Liver (tissue), 9 donors: ENCODE results near the gene SHQ1. TPM values are rescaled to one million over a fixed set of nuclear protein-coding genes. Genes with fewer than 3 reads are reported as not detected.

Experiments used
- DNase-seq: peaks from one replicate; pipeline ENCODE4 v3.0.0-alpha.2; 2017; ENCODE audit warnings: low spot score
- H3K27ac ChIP-seq, 2 donors: one replicate each; pipeline ENCODE4 v1.7.0; 2013; ENCODE audit warnings: inconsistent platforms in 2 of 2, low read length in 2 of 2, control low read depth in 1 of 2, low read depth in 1 of 2, mild to moderate bottlenecking in 1 of 2
- H3K27me3 ChIP-seq, 4 donors: one replicate each; pipeline versions ENCODE4 v1.6.1 to v1.7.0; 2013; ENCODE audit warnings: low read length in 3 of 4, inconsistent platforms in 1 of 4, mild to moderate bottlenecking in 1 of 4, moderate library complexity in 1 of 4; ENCODE audit not compliant: control insufficient read depth in 4 of 4, insufficient read depth in 4 of 4
- H3K36me3 ChIP-seq, 4 donors: one replicate each; pipeline versions ENCODE4 v1.6.1 to v1.7.0; 2013; ENCODE audit warnings: low read length in 3 of 4, mild to moderate bottlenecking in 3 of 4, low read depth in 1 of 4, moderate library complexity in 1 of 4; ENCODE audit not compliant: control insufficient read depth in 4 of 4, insufficient read depth in 3 of 4
- H3K4me1 ChIP-seq, 4 donors: one replicate each; pipeline versions ENCODE4 v1.6.1 to v1.7.0; 2013; ENCODE audit warnings: low read length in 3 of 4, mild to moderate bottlenecking in 3 of 4, moderate library complexity in 1 of 4; ENCODE audit not compliant: control insufficient read depth in 4 of 4, insufficient read depth in 4 of 4
- H3K4me3 ChIP-seq, 3 donors: one replicate each; pipeline versions ENCODE4 v1.6.1 to v1.7.0; 2013; ENCODE audit warnings: low read length in 3 of 3, control low read depth in 1 of 3, low read depth in 1 of 3, mild to moderate bottlenecking in 1 of 3
- H3K9ac ChIP-seq, 2 donors: one replicate each; pipeline ENCODE4 v1.7.0; 2013; ENCODE audit warnings: low read length in 2 of 2, mild to moderate bottlenecking in 2 of 2, moderate library complexity in 2 of 2, control low read depth in 1 of 2, low read depth in 1 of 2
- H3K9me3 ChIP-seq, 4 donors: one replicate each; pipeline versions ENCODE4 v1.6.1 to v1.7.0; 2013; ENCODE audit warnings: low read length in 3 of 4; ENCODE audit not compliant: control insufficient read depth in 4 of 4
- ATF3 ChIP-seq: IDR thresholded peaks from 2 replicates; pipeline ENCODE4 v1.6.1; 2016; ENCODE audit warnings: antibody characterized with exemption
- CTCF ChIP-seq: fragments of 150-350 bp; IDR thresholded peaks from 2 replicates; pipeline ENCODE4 v1.5.1; 2017; ENCODE audit warnings: improper control_type of control experiment, low read depth, low read length; ENCODE audit not compliant: missing input control
- EGR1 ChIP-seq, 2 donors: IDR thresholded peaks; 2 replicates each; pipeline ENCODE4 v1.6.1; 2016 to 2018; ENCODE audit warnings: antibody characterized with exemption in 2 of 2, low read depth in 2 of 2
- FOXA1 ChIP-seq: IDR thresholded peaks from 2 replicates; pipeline ENCODE4 v1.6.1; 2016; ENCODE audit warnings: antibody characterized with exemption
- FOXA2 ChIP-seq: IDR thresholded peaks from 2 replicates; pipeline ENCODE4 v1.6.1; 2016; ENCODE audit warnings: antibody characterized with exemption
- GABPA ChIP-seq, 2 donors: IDR thresholded peaks in 1 of 2; conservative IDR thresholded peaks in 1 of 2; 2 replicates each; pipeline ENCODE4 v1.6.1; 2016; ENCODE audit warnings: antibody characterized with exemption in 2 of 2, mild to moderate bottlenecking in 1 of 2, moderate library complexity in 1 of 2
- HNF4A ChIP-seq, 2 donors: conservative IDR thresholded peaks; 2 replicates each; pipeline ENCODE4 v1.6.1; 2016; ENCODE audit warnings: antibody characterized with exemption in 2 of 2, mild to moderate bottlenecking in 2 of 2
- HNF4G ChIP-seq: IDR thresholded peaks from 2 replicates; pipeline ENCODE4 v1.6.1; 2016; ENCODE audit warnings: antibody characterized with exemption
- JUND ChIP-seq, 2 donors: IDR thresholded peaks; 2 replicates each; pipeline ENCODE4 v1.6.1; 2016; ENCODE audit warnings: antibody characterized with exemption in 2 of 2
- MAX ChIP-seq: IDR thresholded peaks from 2 replicates; pipeline ENCODE4 v1.6.1; 2016; ENCODE audit warnings: antibody characterized with exemption
- NR2F2 ChIP-seq: IDR thresholded peaks from 2 replicates; pipeline ENCODE4 v1.6.1; 2016; ENCODE audit warnings: antibody characterized with exemption
- RAD21 ChIP-seq, 2 donors: IDR thresholded peaks; 2 replicates each; pipeline ENCODE4 v1.6.1; 2016; ENCODE audit warnings: antibody characterized with exemption in 2 of 2, mild to moderate bottlenecking in 2 of 2
- REST ChIP-seq: IDR thresholded peaks from 2 replicates; pipeline ENCODE4 v1.6.1; 2016; ENCODE audit warnings: antibody characterized with exemption, mild to moderate bottlenecking
- RXRA ChIP-seq, 2 donors: IDR thresholded peaks; 2 replicates each; pipeline ENCODE4 v1.6.1; 2017 to 2018; ENCODE audit warnings: antibody characterized with exemption in 2 of 2, mild to moderate bottlenecking in 1 of 2
- SP1 ChIP-seq: IDR thresholded peaks from 2 replicates; pipeline ENCODE4 v1.6.1; 2018; ENCODE audit warnings: antibody characterized with exemption, mild to moderate bottlenecking
- TAF1 ChIP-seq: conservative IDR thresholded peaks from 2 replicates; pipeline ENCODE4 v1.6.1; 2016; ENCODE audit warnings: antibody characterized with exemption, mild to moderate bottlenecking
- YY1 ChIP-seq: IDR thresholded peaks from 2 replicates; pipeline ENCODE4 v1.6.1; 2016; ENCODE audit warnings: antibody characterized with exemption, mild to moderate bottlenecking
- ZBTB33 ChIP-seq: IDR thresholded peaks from 2 replicates; pipeline ENCODE4 v1.6.1; 2016; ENCODE audit warnings: antibody characterized with exemption
- WGBS: extraction: QIAGEN DNeasy Blood & Tissue Kit; methylation state at CpG from one replicate; pipeline ENCODE4 v1.1.7; 2013; 5-methylcytosine and 5-hydroxymethylcytosine counted together
- polyA plus RNA-seq, 2 donors: library from polyadenylated mRNA; stranded (reverse) in 1 of 2; unstranded in 1 of 2; fragments of 200-250 nt in 1 of 2; fragments of >200 nt in 1 of 2; fragmentation: Nextera tagmentation in 1 of 2; extraction: Ambion mirVana in 1 of 2; gene quantifications; one replicate each; pipeline versions ENCODE4 v1.2.1 to v1.2.3, GENCODE V29; 2013 to 2015
- total RNA-seq, 2 donors: library from RNA; depleted of rRNA; stranded (reverse); fragments of >200 nt; gene quantifications; one replicate each; pipeline ENCODE4 v1.2.3, GENCODE V29; 2014
- donor health status: healthy.
- donor health status: healthy.
- donor health status: healthy.
- donor health status: healthy.
- donor health status: healthy.

Gene SHQ1
- total and polyA plus RNA-seq, 4 donors: 4.3 to 9.6 (median 6.1) TPM

- 90% methylated on average over 3 of the region's 3 CpGs for WGBS
- DNase-seq: no peak
Measured at GRCh38 chr3:72812201-72812600, 36.0 kb downstream of the SHQ1 start.

More at GRCh38 chr3:72812201-72812600, 36.0 kb downstream of the SHQ1 start:
- TF ChIP-seq ATF3 (no peak), RXRA (IDR thresholded peaks at IDR 0.05) (no peak), RAD21 (IDR thresholded peaks at IDR 0.05) (no peak), FOXA2 (no peak), TAF1 (no peak), SP1 (no peak), HNF4G (no peak), JUND (IDR thresholded peaks at IDR 0.05) (no peak), MAX (no peak), FOXA1 (no peak), GABPA (IDR thresholded peaks at IDR 0.05 in 1 of 2, conservative IDR thresholded peaks at IDR 0.05 in 1 of 2) (no peak), REST (no peak), EGR1 (IDR thresholded peaks at IDR 0.05; ENCODE audit: low read depth in 2 of 2) (no peak), HNF4A (conservative IDR thresholded peaks at IDR 0.05) (no peak), YY1 (no peak), CTCF (no peak), ZBTB33 (no peak), NR2F2 (no peak)
- Histone ChIP-seq H3K36me3 (peaks cover 0 to 1% (median 0%) of the 10 kb centered on the region in 4 donors), H3K9ac (no peak overlapping the region), H3K9me3 (no peaks in the 10 kb centered on the region), H3K4me3 (no peak overlapping the region), H3K27me3 (no peaks in the 10 kb centered on the region), H3K4me1 (no peaks in the 10 kb centered on the region), H3K27ac (no peak overlapping the region)
